Tibial artery (tissue), 4 donors: Measurements from ENCODE around the gene PLAGL1.
"Not testable (repeated sequence)": the region's sequence is repeated elsewhere in the genome, so short reads cannot be mapped to it uniquely, and the experiment has no call there.

Experiments
- DNase-seq, 2 donors: peaks; one replicate each; pipeline ENCODE4 v3.0.0-alpha.2; 2019
- H3K27ac ChIP-seq, 2 donors: fragments of 200-600 bp; sonication (generic) in 1 of 2; 1 replicate in 1 of 2; 2 replicates in 1 of 2; pipeline ENCODE4 v1.5.1; 2018 to 2019; ENCODE audit warnings: mild to moderate bottlenecking in 1 of 2
- H3K27me3 ChIP-seq, 2 donors: fragments of 200-600 bp; sonication (generic) in 1 of 2; one replicate each; pipeline versions ENCODE4 v1.5.1 to v1.6.0; 2016 to 2019
- H3K36me3 ChIP-seq, 3 donors: fragments of 200-600 bp; sonication (generic) in 2 of 3; one replicate each; pipeline ENCODE4 v1.5.1; 2016 to 2019; ENCODE audit warnings: mild to moderate bottlenecking in 2 of 3
- H3K4me1 ChIP-seq, 4 donors: fragments of 200-600 bp; sonication (generic) in 2 of 4; 1 replicate in 3 of 4; 2 replicates in 1 of 4; pipeline ENCODE4 v1.5.1; 2016 to 2019
- H3K4me3 ChIP-seq, 2 donors: fragments of 200-600 bp; sonication (generic) in 1 of 2; 1 replicate in 1 of 2; 2 replicates in 1 of 2; pipeline ENCODE4 v1.5.1; 2018 to 2019; ENCODE audit warnings: mild to moderate bottlenecking in 2 of 2
- H3K9me3 ChIP-seq, 3 donors: fragments of 200-600 bp; sonication (generic) in 1 of 3; one replicate each; pipeline ENCODE4 v1.5.1; 2016 to 2019
- intact Hi-C: fragments of 100-400 bp; cut with DNase I; formaldehyde crosslinking; loops from one replicate; pipeline ENCODE4 v1.15.0; 2023; ENCODE audit warnings: low total_unique reads
- TF ChIP-seq, protein P1 (sequence below), 2 experiments: fragments of 200-600 bp in 1 of 2; fragments of 450-650 bp in 1 of 2; IDR thresholded peaks; one replicate each; pipeline ENCODE4 v1.5.1; 2017 to 2019; ENCODE audit warnings: antibody characterized with exemption in 2 of 2, mild to moderate bottlenecking in 1 of 2, moderate library complexity in 1 of 2

The PLAGL1 gene

DNA sequence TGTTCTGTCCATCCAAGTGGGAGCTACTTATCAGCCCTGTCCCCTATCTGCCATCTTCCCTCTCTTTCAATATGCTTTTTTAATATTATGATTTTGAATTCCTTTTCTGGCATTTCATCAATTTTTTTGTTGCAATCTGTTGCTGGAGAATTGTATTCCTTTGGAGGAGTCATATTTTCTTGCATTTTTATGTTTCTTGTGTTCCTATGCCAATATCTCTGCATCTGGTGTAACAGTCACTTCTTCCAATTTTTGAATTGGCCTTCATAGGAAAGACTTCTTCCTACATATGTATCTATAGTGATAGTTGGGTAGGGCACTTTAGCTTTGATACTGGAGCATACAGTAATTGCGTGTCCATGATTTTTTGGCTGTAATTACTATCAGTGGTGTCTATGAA is 73.7 kb downstream of the PLAGL1 start:
- Histone ChIP-seq H3K27me3 (no peaks in the 10 kb centered on the region), H3K4me3 (no peak overlapping the region), H3K36me3 (no peaks in the 10 kb centered on the region), H3K27ac (no peak overlapping the region), H3K9me3 (peaks cover 0 to 13% (median 0%) of the 10 kb centered on the region in 3 donors), H3K4me1 (no peaks in the 10 kb centered on the region)
- DNase-seq, result no peak
- intact Hi-C loops, result no loop called here
- TF ChIP-seq, protein P1, sequence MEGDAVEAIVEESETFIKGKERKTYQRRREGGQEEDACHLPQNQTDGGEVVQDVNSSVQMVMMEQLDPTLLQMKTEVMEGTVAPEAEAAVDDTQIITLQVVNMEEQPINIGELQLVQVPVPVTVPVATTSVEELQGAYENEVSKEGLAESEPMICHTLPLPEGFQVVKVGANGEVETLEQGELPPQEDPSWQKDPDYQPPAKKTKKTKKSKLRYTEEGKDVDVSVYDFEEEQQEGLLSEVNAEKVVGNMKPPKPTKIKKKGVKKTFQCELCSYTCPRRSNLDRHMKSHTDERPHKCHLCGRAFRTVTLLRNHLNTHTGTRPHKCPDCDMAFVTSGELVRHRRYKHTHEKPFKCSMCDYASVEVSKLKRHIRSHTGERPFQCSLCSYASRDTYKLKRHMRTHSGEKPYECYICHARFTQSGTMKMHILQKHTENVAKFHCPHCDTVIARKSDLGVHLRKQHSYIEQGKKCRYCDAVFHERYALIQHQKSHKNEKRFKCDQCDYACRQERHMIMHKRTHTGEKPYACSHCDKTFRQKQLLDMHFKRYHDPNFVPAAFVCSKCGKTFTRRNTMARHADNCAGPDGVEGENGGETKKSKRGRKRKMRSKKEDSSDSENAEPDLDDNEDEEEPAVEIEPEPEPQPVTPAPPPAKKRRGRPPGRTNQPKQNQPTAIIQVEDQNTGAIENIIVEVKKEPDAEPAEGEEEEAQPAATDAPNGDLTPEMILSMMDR (IDR thresholded peaks at IDR 0.05), result no peak

DNA sequence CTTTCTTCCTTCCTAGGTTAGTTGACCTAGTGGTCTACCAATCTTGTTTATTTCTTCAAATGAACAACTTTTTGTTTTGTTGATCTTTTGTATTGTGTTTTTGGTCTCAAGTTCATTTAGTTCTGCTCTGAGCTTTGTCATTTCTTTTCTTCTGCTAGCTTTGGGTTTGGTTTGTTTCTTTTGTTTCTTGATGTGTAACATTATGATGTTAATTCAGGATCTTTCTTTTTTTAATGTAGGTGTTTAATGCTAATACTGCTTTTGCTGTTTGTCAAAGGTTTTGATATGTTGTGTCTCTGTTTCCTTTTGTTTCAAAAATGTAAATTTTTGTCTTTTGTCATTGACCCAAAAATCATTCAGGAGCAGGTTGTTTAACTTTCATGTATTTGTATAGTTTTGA is 78.1 kb downstream of the PLAGL1 start:
- Histone ChIP-seq H3K4me3 (no peak overlapping the region), H3K4me1 (no peaks in the 10 kb centered on the region), H3K36me3 (no peaks in the 10 kb centered on the region), H3K27me3 (no peaks in the 10 kb centered on the region), H3K27ac (no peak overlapping the region), H3K9me3 (peaks cover 0 to 13% (median 0%) of the 10 kb centered on the region in 3 donors)
- TF ChIP-seq, protein P1 (IDR thresholded peaks at IDR 0.05), result no peak
- intact Hi-C loops, result no loop called here
- DNase-seq, result no peak

DNA sequence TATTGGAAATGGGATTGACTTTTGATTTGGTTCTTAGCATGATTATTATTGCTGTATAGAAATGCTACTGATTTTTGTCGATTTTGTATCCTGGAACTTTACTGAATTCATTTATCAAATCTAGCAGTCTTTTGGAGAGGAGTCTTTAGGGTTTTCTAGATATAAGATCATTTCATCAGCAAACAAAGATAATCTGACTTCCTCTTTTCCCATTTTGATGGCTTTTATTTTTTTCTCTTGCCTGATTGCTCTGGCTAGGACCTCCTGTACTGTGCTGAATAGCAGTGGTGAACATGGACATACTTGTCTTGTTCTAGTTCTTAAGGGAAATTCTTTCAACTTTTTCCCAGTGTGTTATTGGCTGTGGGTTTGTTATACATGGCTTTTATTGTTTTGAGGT is 79.2 kb downstream of the PLAGL1 start:
- Histone ChIP-seq H3K27me3 (no peaks in the 10 kb centered on the region), H3K36me3 (no peaks in the 10 kb centered on the region), H3K4me1 (no peaks in the 10 kb centered on the region), H3K4me3 (no peak overlapping the region), H3K9me3 (peaks cover 0 to 9% (median 0%) of the 10 kb centered on the region in 3 donors), H3K27ac (no peak overlapping the region)
- TF ChIP-seq, protein P1 (IDR thresholded peaks at IDR 0.05), result no peak
- DNase-seq, result no peak
- intact Hi-C loops, result no loop called here

DNA sequence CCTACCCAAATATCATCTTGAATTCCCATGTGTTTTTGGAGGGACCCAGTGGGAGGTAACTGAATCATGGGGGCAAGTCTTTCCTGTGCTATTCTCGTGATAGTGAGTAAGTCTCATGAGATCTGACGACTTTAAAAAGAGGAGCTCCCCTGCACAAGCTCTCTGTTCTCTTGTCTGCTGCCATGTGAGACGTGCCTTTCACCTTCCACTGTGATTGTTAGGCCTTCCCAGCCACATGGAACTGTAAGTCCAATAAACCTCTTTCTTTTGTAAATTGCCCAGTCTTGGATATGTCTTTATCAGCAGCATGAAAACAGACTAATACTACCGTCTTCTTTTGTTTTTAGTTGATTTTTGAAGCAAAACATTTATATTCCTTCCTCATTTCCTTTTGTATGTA is 91.0 kb downstream of the PLAGL1 start:
- H3K27ac ChIP-seq, H3K9me3 ChIP-seq, H3K4me3 ChIP-seq, H3K4me1 ChIP-seq, intact Hi-C loops, H3K36me3 ChIP-seq, H3K27me3 ChIP-seq, DNase-seq: not testable (repeated sequence)

DNA sequence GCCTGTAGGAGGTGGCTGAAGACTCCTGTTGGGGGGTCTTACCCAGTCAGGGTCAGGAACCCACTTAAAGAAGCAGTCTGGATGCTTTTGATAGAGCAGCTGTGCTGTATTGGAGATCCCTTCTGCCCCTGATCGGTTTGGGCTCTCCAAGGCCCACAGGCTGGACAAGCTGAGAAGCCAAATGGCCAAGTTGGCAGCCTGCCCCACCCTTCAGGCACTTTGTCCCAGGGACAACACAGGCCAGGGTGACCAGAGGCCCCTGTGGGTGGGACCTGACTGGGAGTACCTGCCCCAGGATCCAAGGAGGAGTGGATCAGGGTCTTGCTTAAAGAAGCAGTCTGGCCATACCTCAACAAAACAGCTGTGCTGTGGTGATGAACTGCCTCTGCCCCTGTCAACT is 95.4 kb downstream of the PLAGL1 start:
- TF ChIP-seq, protein P1 (IDR thresholded peaks at IDR 0.05), result no peak
- Histone ChIP-seq H3K4me3 (no peak overlapping the region), H3K36me3 (no peaks in the 10 kb centered on the region), H3K27ac (no peak overlapping the region), H3K4me1 (no peaks in the 10 kb centered on the region), H3K9me3 (peaks cover 0 to 11% (median 6%) of the 10 kb centered on the region in 3 donors), H3K27me3 (no peaks in the 10 kb centered on the region)
- DNase-seq, result no peak
- intact Hi-C loops, result no loop called here

DNA sequence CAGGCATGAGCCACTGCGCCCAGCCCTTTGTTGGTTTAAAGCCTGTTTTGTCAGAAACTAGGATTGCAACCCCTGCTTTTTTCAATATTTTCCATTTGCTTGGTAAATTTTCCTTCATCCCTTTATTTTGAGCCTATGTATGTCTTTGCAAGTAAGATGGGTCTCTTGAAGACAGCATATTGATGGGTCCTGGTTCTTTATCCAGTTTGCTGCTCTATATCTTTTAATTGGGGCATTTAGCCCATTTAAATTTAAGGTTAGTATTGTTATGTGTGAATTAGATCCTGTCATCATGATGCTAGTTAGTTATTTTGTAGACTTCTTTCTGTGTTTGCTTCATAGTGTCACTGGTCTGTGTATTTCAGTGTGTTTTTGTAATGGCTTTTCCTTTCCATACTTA is 97.0 kb downstream of the PLAGL1 start:
- H3K36me3 ChIP-seq, result no peaks in the 10 kb centered on the region

More for the DNA sequence above, 97.0 kb downstream of the PLAGL1 start:
- TF ChIP-seq, protein P1 (IDR thresholded peaks at IDR 0.05), result no peak
- DNase-seq, result no peak
- Histone ChIP-seq H3K4me1 (no peaks in the 10 kb centered on the region), H3K9me3 (peaks cover 0 to 11% (median 6%) of the 10 kb centered on the region in 3 donors), H3K4me3 (no peak overlapping the region), H3K27me3 (no peaks in the 10 kb centered on the region), H3K27ac (no peak overlapping the region)
- intact Hi-C loops, result no loop called here
